Astrocyte (in vitro differentiated cells and primary cell): Measurements from ENCODE around the gene SRSF3.

Experiments used
- CTCF ChIP-seq: IDR thresholded peaks from 2 replicates; pipeline ENCODE4 v1.5.1; 2011; ENCODE audit warnings: low read depth, mild to moderate bottlenecking, inconsistent platforms, low read length, moderate library complexity; ENCODE audit not compliant: insufficient read depth
- EZH2 ChIP-seq: IDR thresholded peaks from 2 replicates; pipeline ENCODE4 v1.6.1; 2012; ENCODE audit warnings: mild to moderate bottlenecking, low read length, inconsistent platforms; ENCODE audit not compliant: insufficient read depth

- no peak for TF ChIP-seq CTCF
- TF ChIP-seq EZH2, result no peak
Observed at GRCh38 chr6:36605143-36605542, 11.0 kb downstream of the SRSF3 start.
